ENCODE results near the gene LCP2. TPM values are rescaled to one million over a fixed set of nuclear protein-coding genes. Genes with fewer than 3 reads are reported as not detected.

LCP2 gene
- total and polyA plus RNA-seq, 8 donors = 7.0 to 110 (median 9.5) TPM

DNA sequence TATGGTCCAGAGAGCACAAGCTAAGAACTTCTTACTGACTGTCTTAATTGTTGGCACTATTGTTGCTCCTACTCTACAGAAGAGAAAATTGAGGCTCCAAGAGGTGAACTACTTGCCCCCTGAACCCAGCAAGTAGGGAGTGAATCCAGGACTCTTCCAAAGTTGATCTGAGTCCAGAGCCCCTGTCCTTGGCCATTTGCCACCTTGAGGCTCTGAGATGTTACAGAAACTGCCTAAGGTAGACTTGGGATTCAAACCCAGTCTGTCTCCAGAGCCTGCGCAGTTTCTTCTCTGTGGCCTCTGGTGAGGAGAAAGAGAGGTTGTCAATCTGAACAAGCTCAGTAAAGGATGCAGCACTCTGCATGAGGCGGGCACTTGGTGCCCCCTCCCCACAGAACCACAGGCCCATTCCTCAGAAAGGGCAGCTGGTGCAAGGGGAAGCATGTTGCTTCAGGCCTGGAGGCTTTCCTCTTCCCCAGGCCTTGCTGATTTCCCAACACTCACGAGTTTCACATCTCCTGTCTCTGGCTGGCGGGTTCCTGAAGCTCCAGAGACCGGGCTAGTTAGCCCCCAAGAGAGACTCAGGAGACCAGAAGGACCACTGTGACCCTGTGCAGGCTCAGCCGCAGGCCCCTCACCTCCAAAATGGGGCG is 2.9 kb upstream of the LCP2 start:
- Histone ChIP-seq H3K9me3 (no peaks in the 10 kb centered on the region), H3K27me3 (no peaks in the 10 kb centered on the region), H3K4me3 (no peak overlapping the region), H3K27ac (peak overlapping the region in 1 of 2 donors; percentile 90), H3K4me1 (peaks cover 8 to 62% of the 10 kb centered on the region in 2 donors), H3K36me3 (no peaks in the 10 kb centered on the region)
- DNase-seq (peak in 1 of 4 donors; percentile 63), ATAC-seq (no peak)
- intact Hi-C loops (cut with DNase I) = no loop called here
- TF ChIP-seq, protein P1, sequence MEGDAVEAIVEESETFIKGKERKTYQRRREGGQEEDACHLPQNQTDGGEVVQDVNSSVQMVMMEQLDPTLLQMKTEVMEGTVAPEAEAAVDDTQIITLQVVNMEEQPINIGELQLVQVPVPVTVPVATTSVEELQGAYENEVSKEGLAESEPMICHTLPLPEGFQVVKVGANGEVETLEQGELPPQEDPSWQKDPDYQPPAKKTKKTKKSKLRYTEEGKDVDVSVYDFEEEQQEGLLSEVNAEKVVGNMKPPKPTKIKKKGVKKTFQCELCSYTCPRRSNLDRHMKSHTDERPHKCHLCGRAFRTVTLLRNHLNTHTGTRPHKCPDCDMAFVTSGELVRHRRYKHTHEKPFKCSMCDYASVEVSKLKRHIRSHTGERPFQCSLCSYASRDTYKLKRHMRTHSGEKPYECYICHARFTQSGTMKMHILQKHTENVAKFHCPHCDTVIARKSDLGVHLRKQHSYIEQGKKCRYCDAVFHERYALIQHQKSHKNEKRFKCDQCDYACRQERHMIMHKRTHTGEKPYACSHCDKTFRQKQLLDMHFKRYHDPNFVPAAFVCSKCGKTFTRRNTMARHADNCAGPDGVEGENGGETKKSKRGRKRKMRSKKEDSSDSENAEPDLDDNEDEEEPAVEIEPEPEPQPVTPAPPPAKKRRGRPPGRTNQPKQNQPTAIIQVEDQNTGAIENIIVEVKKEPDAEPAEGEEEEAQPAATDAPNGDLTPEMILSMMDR (IDR thresholded peaks at IDR 0.05) = no peak

GRCh38 chr5:170296935-170297588 is 515 bp downstream of the LCP2 start:
- no peaks in the 10 kb centered on the region for H3K27me3 ChIP-seq
- TF ChIP-seq, protein P1 (IDR thresholded peaks at IDR 0.05) = no peak
- H3K4me1 ChIP-seq = peaks cover 0 to 77% of the 10 kb centered on the region in 2 donors
- H3K36me3 ChIP-seq = peaks cover 0 to 27% of the 10 kb centered on the region in 2 donors
- H3K27ac ChIP-seq = peak overlapping the region; percentile 87 to 96
- peak overlapping the region; percentile 31 to 62 for H3K4me3 ChIP-seq
- no peaks in the 10 kb centered on the region for H3K9me3 ChIP-seq
- DNase-seq (no peak), ATAC-seq (peak; percentile 37)
- intact Hi-C loops (cut with DNase I) = no loop called here

DNA sequence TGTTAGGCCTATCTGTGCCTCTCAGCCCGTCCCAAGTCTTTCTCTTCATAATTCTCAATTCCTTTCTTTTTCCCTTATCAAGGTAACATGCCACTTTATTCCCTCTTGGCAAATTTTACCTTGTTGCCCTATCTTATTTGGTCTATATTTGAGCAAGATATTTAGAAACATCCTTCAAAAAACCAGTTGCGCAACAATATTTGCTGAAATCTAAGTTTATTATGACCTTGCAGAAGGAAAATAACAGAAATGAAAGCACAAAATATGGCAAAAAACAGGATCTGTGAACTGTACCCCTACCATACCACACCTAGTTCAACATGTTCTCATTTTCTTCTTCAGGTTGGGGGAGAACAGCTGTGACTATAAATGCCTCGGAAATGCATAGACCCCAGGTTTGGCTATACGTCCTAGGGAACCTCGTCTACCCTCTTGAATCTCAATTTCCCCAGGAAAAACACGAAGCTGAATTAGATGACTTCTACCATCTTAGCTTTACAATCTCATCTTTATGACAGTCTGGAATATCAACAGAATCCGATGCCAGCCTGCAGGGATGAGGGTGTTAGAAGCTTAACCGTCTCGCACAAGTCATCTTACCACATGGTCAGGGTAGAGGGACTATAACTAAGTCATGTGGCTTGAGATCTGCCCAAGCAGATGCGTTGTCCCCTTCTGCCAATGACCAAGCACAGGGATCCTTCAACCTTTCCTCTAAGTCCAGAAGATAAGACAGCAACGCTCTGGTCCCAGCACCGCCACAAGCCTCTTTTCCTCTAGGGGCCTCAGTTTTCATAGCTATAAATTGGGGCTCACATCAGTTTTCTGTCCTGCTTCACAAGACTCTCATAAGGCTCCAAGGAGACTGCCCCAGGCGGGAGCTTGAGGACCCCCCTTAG is 1.3 kb downstream of the LCP2 start:
- ATAC-seq (peak; percentile 14), DNase-seq (no peak)
- peak overlapping the region; percentile 31 to 62 for H3K4me3 ChIP-seq
- H3K36me3 ChIP-seq = peaks cover 0 to 35% of the 10 kb centered on the region in 2 donors
- TF ChIP-seq, protein P1 (IDR thresholded peaks at IDR 0.05) = no peak
- no peaks in the 10 kb centered on the region for H3K9me3 ChIP-seq
- H3K27me3 ChIP-seq = no peaks in the 10 kb centered on the region
- intact Hi-C loops (cut with DNase I) = no loop called here
- H3K27ac ChIP-seq = peak overlapping the region; percentile 87 to 96
- H3K4me1 ChIP-seq = peaks cover 0 to 78% of the 10 kb centered on the region in 2 donors

GRCh38 chr5:170294556-170294955 is 3.0 kb downstream of the LCP2 start:
- intact Hi-C loops (cut with DNase I) = no loop called here
- TF ChIP-seq, protein P1 (IDR thresholded peaks at IDR 0.05) = no peak
- Histone ChIP-seq H3K9me3 (no peaks in the 10 kb centered on the region), H3K4me3 (peak overlapping the region in 1 of 2 donors; percentile 62), H3K27ac (peak overlapping the region in 1 of 2 donors; percentile 96), H3K36me3 (peaks cover 0 to 46% of the 10 kb centered on the region in 2 donors), H3K27me3 (no peaks in the 10 kb centered on the region), H3K4me1 (peaks cover 0 to 78% of the 10 kb centered on the region in 2 donors)
- ATAC-seq (no peak), DNase-seq (no peak)

All from left lung (tissue), 10 donors.